ENCODE data around the gene NPNT. TPM values are rescaled to one million over a fixed set of nuclear protein-coding genes. Genes with fewer than 3 reads are reported as not detected.
A peak's percentile ranks its signal among the peaks of the same experiment; 100 is the strongest.

The NPNT gene
- total RNA-seq, 1 donor from 2014 or later, result 17.5 TPM

- ATAC-seq, result no peak
These were observed 26.0 kb downstream of the NPNT start for GRCh38 chr4:105921301-105921700.

- ATAC-seq, result peak; percentile 38
These were observed 28.4 kb downstream of the NPNT start for GRCh38 chr4:105923497-105924238.

GRCh38 chr4:105924341-105924740 lies 29.1 kb downstream of the NPNT start:
- no peak for ATAC-seq

GRCh38 chr4:105930698-105931097 lies 35.4 kb downstream of the NPNT start:
- ATAC-seq, result no peak

- ATAC-seq, result no peak
These were observed 37.8 kb downstream of the NPNT start for GRCh38 chr4:105933083-105933482.

GRCh38 chr4:105934386-105934785 lies 39.1 kb downstream of the NPNT start:
- no peak for ATAC-seq

GRCh38 chr4:105936901-105937300 lies 41.6 kb downstream of the NPNT start:
- no peak for ATAC-seq

- ATAC-seq, result no peak
These were observed 42.5 kb downstream of the NPNT start for GRCh38 chr4:105937759-105938158.

GRCh38 chr4:105943234-105943633 lies 48.0 kb downstream of the NPNT start:
- ATAC-seq, result no peak

GRCh38 chr4:105944540-105944939 lies 49.3 kb downstream of the NPNT start:
- no peak for ATAC-seq

- no peak for ATAC-seq
These were observed 51.5 kb downstream of the NPNT start for GRCh38 chr4:105946771-105947170.

GRCh38 chr4:105950701-105951100 lies 55.4 kb downstream of the NPNT start:
- ATAC-seq, result no peak

- ATAC-seq, result no peak
These were observed 55.9 kb downstream of the NPNT start for GRCh38 chr4:105951198-105951597.

GRCh38 chr4:105952591-105952990 lies 57.3 kb downstream of the NPNT start:
- ATAC-seq, result no peak

- ATAC-seq, result no peak
These were observed 61.3 kb downstream of the NPNT start for GRCh38 chr4:105956569-105956968.

- no peak for ATAC-seq
These were observed 62.4 kb downstream of the NPNT start for GRCh38 chr4:105957680-105958079.

- peak; percentile 97 for ATAC-seq
These were observed 68.5 kb downstream of the NPNT start for GRCh38 chr4:105963461-105964400.

- no peak for ATAC-seq
These were observed 70.0 kb downstream of the NPNT start for GRCh38 chr4:105965183-105965800.

- ATAC-seq, result no peak
These were observed 70.8 kb downstream of the NPNT start for GRCh38 chr4:105966051-105966450.

- no peak for ATAC-seq
These were observed 71.9 kb downstream of the NPNT start for GRCh38 chr4:105967058-105967658.

GRCh38 chr4:105969575-105969974 lies 74.3 kb downstream of the NPNT start:
- no peak for ATAC-seq

- ATAC-seq, result no peak
These were observed 75.1 kb downstream of the NPNT start for GRCh38 chr4:105970371-105970770.

GRCh38 chr4:105971036-105971435 lies 75.8 kb downstream of the NPNT start:
- no peak for ATAC-seq

Data from esophagus mucosa (tissue), 1 donor.